IPS DF 4.7 (cell line): ENCODE data around the gene PHACTR3.

Source experiments
- DNase-seq: peaks from one replicate; pipeline ENCODE4 v3.0.0-alpha.2; 2013; ENCODE audit warnings: low spot score; ENCODE audit errors: extremely low read depth

The PHACTR3 gene

DNA sequence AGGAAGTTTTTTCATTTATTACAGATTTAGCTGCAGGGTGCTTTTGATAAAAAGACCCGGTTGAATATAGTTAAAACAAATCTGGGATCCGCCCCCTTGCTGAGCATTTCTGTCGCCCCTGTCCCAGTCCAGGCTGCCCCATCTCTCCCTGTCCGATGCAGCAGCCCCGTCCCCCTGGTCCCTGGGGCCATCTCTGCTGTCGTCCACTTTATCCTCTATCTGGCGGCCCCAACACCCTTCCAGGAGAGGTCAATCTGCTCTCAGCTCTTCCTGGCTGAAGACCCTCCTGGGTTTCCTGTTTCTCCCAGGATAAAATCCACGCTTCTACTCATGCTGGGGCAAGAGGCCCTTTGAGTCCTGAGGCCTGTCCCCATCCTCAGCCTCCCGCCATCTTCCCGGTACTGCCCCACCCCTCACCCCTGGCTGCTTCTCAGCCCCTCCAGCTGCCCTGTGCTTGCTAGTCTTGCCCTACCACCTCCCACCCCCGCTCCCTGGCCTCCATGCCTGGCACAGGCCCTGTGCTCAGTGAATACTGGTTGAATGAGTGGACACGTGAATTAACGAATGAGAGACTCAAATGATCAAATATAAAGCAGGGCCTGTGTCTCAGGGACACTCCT is 16.0 kb upstream of the PHACTR3 start:
- no peak for DNase-seq

DNA sequence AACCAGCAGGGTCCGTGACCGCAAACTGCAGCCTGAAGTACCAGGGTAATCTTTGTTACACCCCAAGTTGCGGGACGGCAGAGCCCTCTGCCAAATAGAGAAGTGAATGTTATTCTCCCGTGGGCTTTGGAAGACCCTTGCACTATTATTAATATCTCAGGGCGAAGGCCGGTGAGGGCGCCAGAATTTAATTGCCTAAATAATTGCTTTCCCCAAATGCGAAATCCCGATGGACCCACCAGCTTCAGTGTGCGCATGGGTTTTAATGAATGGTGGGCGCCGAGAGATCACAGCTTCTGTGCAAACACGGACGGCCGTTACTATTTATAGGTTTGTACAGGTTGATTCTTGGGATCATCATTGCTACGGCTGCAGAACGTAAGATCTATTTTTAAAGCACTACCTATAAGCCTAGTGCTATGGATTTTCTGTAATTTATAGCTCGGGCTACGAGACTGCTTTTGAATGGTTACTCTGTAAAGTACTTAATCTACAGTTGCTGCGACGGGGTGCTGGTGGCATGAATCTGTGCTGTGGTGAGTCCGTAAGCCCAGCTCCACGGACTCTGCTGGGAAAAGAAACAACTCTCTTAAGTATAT is 15.2 kb upstream of the PHACTR3 start:
- DNase-seq = no peak

DNA sequence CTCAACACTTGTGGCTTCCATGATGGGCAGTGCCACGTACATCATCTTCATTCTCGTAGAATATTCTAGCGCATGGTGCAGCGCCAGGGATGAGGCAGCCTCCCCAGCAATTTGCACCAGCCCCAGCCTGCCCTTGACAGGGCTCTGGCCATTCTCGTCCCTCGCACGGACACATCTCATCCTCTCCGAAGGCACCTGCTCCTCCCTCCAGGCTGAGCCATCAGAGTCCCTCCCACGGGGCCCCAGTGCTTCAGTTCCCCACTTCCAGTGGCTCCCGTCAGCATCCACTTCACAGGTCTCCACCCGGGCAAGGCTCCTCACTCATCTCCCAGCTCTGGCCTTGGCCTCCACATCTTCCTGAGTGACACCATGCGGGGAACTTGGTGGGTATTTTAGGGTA is 13.3 kb upstream of the PHACTR3 start:
- DNase-seq = no peak

DNA sequence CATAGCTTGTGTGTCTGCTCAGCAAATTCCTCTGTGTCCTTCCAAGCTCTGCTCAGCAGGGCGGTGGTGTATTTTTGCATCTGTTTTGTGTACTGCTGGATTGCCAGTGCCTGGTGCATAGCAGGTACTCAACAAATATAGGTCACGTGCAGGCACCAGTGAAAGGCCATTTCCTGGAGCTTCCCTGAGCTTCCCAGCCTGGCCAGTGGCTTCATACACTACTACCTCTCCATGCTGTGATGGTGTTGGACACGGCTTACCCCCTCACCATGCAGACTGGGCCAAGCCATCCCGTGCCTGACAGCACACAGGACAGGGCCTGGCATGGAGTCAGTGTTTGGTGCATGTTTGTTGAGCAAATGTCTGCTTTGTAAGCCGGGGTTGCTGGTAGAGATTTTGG is 7.7 kb upstream of the PHACTR3 start:
- no peak for DNase-seq

DNA sequence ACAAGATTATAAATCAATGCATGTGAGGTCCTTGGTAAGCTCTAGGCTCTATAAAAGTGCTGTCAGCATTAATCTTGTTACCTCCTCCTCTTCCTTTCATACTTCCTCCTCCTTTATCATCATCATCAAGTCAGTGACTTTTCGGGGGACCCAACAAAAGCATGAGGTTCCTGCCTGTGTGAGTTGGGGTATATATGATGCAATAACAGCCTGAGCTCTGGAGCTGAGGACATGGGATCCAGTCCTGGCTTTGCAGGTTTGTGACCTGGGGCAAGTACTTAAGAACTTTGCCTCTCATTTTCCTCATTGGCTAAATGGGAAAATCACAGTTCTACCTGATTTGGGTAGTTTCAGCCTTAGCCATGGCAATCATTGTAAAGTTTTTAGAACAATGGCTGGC is 7.1 kb upstream of the PHACTR3 start:
- DNase-seq = no peak

DNA sequence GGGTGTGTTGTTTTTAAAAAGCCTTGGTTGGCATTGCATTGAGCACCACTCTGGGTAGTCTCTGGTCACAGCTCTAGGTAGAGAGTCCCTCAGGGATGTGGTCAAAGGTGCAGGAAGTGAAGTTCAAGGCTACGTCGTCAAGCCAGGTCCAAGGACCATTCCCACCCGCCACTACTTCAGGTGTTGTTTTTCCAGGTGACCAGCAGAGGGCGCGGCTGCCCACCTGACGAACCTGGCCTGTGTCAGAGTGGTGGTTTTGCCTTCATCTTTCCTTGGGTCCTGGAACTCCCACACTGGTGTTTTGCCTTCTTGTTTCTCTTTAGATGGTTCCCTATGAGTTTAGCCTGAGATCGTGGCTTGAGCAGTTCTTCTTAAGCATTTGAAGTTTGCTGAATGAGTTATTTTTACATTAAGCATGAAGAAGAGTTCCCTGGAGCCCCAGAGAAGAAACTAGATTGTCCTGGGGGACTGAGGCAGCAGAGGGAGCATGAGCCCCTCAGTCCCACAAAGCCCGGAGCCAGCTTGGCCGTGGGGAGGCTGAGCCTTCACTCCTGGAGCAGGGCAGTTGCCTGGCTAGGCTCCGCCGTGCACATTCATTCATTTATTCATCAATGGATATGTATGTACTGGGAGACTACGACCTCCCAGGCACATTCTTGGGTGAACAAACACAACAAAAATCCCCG is 5.6 kb upstream of the PHACTR3 start:
- no peak for DNase-seq

DNA sequence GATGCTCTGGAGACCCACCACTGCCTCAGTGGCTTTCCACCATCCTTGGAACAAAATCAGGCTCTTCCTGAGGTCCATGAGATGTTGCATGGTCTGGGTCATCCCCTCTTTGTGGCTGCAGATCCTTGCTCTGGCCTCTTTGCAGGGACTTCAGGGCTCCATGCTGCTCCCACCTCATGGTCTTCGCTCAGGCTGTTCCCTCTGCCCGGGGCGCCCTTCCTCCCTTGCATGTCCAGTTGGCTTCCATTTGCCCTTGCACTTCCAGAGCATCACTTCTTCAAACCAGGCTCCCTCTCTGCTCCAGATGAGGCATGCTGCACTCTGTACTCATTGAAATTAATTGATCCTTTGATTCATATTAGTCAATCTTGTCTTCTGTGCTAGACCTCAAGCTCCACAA is 4.4 kb upstream of the PHACTR3 start:
- DNase-seq = no peak

DNA sequence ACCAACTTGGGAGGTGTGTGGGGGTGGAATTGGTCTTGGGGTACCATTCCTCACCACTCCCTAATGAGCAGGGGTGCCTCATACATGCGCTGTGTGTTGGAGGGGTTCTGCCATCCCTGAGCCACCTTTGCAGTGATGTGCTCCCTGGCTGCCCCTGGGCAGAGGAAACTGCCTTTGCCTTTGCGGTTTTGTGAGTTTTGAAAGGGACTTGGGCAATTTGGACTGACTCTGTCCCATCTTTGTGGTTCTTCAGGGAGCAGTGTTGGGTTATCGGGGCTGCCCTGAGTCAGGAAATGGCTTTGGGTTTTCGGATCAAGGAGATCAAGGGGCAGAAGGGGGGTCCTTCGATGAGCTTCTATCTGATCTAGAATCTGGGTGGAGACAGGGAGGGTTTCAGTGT is 3.9 kb upstream of the PHACTR3 start:
- no peak for DNase-seq

DNA sequence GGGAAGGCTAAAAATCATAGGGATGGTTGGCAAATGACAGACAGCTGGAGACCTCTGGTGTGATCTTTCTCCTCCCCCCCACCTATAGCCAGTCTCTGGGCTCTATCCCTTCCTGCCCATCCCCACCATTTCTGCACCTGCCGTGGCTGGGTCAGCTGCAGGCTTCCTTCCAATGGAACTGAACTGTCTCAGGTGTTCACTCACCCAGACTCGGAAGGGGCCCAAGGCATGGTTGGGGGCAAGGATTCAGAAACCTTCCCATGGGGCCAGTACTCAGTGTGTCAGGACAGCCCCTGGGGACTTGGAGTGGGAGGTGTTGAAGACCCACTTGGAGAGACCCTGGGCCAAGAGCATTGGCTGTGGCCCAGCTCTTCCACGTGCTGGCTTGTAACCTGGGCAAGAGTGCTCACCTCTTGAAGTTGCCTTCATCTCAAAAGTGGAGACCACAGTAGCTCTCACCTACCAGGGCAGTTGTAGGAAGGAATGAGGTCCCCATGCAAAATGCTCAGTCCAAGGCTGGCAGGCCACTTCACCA is 1.7 kb upstream of the PHACTR3 start:
- DNase-seq = no peak

DNA sequence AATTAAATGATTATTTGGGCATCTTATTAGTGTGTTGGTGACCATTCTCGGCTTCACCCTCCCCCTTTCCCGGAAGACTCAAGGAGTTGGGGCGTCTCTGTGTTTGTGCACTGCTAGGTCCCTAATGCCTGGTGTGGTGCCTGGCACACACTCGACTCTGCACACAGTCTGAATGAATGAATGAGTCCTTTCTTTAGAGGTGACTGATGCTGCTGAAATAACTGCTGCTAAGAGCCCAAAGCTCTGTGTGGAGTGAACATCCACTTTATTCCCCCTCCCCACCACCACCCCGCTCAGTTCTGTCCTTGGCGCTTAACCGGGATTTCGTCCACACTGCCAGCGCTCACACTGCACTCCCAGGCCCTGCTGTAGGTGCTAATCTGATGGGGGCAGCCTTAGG is 1.2 kb upstream of the PHACTR3 start:
- DNase-seq = no peak

DNA sequence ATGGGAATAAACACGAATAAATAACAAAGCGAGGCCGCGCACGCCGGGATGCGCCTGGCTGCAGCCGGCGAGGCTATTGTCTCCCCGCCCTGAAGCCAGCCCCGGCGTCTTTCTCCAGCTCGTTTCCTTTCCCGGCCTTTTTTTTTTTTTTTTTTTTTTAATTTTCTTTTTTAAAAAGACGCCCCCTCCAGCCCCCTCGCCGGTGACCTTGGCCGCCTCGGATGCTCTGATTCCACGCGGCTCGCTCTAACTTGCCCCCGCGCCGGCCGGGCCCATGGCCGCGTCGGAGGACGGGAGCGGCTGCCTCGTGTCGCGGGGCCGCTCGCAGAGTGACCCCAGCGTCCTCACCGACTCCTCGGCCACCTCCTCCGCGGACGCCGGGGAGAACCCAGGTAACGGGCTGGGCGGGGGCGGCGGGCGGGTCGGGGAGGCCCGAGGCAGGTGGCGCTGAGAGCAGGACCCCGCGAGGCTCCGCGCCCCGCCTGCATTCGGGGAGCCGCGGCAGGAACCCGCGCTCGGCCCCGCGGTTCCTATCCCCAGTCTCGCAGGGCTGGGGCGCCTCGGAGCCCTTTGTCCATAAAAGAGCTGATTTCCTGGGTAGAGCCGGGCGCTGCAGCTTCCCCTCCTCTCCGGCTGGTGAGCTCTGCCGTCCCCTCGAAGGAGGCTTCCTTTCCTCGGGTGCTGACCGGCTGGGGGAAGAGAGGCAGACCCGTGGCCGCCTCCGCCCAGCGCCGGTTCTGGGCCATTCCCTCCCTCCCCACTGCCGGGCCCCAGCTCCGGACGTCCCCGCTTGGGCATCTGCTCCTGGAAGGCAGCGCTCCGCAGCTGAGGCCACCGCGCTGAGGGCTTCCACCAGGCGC is 631 bp downstream of the PHACTR3 start:
- no peak for DNase-seq

DNA sequence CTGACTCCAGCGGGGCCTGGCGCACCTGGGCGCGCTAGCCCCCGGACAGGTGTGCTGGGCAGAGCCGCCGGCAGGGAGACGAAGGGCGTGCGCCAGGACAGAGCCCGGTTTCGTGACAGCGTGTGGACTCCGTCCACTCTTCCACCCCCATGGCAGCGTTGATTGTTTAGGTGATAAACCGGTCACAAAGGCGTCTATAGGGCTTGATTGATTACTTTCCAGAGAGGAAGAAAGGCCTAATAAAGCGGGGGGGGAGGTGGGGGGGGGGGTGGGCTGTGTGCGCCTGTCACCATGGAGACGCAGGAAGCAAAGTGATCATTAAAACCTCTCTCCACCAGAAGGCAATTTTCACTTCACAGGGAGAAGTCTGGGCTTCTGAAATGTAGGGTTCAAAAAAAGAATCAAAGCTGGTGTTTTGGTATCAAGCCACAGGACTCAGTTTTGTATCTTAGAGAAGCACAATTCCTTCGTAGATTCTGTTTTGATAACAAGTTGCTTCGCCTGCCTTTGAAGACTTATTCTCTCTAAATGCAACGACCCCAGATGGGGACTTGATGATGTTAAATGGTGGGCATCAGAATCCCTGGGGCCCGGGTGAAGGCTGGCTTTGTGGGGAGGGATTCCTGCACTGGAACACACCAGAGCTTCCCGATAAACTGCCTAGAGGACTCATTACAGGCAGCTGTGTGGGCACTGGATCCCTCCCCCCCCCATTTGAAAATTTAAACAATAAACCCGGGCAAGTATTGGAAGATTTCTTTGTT is 1.4 kb downstream of the PHACTR3 start:
- DNase-seq = no peak

DNA sequence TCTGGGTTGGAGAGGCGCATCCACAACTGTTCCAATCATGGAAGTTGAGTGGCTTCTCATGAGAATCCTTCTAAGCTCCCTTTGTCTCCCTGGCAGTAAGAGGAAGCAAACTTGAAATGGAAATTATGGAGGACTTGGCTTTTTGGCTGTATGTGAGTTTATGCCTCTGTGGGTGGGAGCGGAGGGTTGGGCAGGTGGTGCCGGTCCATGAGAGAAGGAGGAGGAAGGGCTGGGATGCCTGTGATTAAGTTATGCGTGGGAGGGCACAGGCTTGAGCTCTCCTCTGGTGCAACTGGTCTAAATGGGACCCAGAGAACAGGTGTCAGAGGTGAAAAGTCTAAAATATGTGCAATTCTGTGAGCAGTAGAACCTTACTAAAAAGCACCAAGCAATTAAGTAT is 2.2 kb downstream of the PHACTR3 start:
- no peak for DNase-seq

DNA sequence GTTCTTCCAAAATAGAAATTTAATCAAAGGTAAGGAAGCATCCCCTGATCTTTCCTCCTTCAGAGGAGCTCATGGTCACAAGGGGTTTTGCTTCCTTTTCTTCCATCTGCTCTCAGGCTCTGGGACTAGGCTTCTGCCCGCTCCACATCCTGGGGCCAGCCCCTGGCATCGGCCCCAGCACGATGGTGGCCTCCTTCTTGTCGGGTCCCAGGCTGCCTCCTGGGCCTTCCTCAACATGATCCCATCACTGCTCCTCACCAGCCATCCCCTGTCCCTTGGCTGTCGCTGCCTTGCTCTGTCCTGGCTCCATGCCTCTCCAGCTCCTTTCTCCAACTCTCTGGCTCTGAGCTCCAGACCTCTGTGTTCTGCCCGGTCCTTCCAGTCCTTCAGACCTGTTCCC is 4.1 kb downstream of the PHACTR3 start:
- no peak for DNase-seq

DNA sequence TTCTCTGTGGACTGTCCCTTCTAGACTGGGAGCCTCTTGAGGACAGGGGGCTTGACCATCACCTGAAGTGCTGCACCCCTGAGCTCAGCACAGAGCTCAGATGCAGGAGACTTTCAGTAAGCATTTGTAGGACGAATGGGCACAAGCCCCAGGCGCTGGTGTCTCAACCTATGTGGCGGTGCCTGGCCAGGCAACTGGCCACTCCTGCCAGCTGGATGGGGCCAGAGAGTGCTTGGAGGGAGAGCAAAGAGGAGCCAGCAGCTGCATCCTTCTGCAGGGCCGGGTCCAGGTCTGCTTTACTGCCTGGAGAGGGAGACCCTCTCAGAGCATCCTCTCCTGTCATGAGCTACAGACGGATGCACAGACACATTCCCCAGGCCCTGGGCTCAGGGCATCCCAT is 4.5 kb downstream of the PHACTR3 start:
- DNase-seq = no peak

DNA sequence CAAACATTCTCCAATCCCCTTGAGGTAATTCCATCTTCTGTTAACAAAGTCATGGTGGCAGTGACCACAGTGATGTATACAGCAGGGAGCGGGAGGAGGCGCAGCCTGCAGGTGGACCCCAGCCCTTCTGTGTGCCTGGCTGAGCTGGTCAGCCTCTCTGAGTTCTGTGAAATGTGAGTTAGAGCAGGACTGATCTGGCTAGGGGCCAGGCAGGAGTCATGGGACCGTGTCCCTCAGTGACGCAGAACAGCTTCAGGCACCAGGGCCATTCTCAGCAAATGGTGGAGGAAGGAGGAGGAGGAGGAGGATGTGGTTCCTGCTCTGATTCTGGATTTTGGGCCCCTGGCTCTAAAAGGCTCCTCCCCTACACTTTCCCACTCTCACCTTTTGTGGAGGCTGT is 6.9 kb downstream of the PHACTR3 start:
- DNase-seq = no peak

DNA sequence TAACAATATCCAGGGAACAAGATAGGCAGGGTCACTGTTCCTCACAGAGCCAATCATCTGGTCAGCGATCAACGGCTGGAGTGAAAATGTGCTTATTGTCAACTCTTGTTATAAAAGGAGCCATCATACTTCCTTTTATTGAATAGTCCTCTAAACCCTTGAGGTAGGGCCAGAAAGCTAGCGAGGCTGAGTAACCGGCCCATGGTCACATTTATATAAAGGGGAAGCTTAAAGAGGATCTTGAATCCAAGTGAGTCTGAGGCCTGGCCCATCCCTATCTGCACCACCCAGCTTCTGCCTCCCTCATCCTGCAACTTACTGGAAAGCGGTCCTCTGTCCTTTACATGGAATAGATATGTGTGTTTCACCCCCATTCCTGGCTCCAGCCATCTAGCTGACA is 9.5 kb downstream of the PHACTR3 start:
- no peak for DNase-seq

DNA sequence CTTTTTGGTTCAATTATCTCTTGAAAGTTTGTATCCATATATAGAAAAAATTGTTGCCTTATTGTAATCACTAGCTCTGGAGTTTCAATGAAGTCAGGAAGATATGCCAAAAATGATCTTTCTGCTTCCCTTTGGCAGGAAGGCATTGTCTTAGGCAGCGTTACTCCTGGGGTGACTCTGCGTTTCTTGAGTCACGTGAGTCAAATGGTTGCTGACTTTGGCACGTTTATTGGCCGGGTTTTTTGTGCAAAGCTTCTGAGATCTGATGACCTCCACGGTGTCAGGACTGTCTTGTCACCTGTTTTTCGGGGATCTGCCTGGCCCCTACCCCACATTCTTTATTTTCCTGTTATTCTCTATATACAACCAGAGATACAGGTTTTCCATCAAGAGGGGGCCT is 10.4 kb downstream of the PHACTR3 start:
- no peak for DNase-seq

DNA sequence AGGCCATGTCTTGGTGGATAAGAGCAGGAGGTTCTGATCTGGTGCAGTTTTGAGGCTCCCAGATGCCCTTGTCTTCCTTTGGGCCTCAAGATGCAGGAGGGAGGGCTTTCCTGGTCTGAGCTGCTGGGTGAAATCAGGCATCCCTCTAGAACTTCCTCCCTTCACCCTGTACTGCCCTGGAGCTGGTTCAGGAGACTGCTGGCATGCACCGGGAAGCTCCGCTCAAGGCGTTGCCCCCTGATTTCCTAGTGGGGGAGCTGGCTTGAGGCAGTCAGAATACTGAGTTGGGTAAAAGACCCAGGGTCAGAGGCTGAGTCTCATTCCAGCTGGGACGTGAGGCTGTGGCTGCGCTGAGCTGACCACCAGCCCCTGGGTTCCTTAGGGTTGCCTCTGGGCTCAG is 12.0 kb downstream of the PHACTR3 start:
- DNase-seq = no peak

DNA sequence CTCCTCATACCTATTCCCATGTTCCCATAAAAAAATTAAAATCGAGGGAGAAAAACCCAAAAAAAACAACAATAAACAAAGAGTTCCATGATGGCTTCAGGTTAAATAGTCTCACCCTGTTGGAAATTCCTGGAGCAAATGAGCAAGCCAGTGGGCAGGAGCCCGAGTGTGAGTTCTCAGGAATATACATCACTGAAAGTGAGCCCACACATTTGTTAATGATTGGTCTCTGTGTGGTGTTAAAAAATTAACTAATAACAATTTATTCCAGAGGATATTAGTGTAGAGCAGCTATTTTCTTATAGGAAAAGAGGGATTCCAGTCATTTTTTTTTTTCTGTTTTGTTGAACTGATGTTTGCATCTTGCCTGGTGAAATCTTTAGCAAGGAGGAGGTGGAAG is 12.9 kb downstream of the PHACTR3 start:
- no peak for DNase-seq

DNA sequence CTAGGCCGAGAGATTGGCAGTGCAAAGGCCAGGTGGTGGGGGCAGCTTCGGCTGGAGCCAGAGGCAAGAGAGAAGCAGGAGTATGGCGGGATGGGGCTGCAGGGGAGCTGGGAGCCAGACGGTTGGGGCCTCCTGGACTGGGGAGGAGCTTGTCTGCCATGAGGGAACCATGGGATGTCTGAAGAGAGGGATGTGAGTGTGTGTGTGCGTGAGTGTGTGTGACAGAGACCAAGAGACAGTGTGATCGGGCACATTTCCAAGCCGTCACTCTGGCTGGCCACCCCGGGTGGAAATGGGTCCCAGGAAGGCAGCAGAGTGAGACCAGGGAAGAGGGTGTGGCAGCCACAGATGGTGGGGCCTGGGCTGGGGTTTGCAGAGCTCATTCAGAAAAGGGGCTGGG is 13.8 kb downstream of the PHACTR3 start:
- DNase-seq = no peak
